SKM-1 (cell line): ENCODE measurements around the gene AKAP1.

Experiments
- DNase-seq: peaks from one replicate; lab custom pipeline; 2025; ENCODE audit not compliant: unreplicated experiment; lab: John Stamatoyannopoulos, UW

Gene AKAP1

DNA sequence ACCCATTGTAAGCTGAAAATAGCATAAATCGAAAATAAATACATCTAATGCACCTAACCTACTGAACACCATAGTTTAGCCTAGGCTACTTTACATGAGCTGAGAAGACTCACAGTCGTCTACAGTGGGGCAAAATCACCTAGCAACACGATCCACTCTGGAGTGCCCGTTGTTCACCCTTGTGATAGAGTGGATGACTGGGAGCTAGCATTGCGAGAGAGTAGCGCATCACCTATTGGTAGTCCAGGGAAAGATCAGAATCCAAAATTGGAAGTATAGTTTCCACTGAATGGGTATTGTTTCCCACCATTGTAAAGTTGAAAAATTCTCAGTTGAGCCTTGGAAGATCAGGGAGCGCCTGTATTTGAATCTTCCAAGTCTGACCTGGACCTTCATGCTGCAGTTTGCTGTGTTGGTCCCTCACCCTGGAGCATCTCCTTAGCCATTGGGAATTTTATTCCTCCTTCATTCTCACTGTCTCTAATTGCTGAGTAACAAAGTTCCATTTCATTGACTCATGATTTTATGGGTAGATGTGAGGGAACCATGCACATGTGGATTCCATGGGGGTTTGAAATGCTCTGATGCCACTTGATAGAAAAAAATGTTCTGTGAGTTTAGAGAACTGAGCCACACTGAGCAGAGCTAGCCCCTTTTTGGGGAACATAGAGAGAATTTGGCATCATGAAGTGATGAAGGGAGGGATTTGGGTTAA is 19.6 kb downstream of the AKAP1 start:
- no peak for DNase-seq

DNA sequence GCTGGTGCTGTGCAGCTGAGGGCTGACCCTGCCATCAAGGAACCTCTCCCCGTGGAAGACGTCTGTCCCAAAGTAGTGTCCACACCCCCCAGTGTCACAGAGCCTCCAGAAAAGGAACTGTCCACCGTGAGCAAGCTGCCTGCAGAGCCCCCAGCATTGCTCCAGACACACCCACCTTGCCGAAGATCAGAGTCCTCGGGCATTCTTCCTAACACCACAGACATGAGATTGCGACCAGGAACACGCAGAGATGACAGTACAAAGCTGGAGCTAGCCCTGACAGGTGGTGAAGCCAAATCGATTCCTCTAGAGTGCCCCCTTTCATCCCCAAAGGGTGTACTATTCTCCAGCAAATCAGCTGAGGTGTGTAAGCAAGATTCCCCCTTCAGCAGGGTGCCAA is 20.5 kb downstream of the AKAP1 start:
- DNase-seq = no peak

DNA sequence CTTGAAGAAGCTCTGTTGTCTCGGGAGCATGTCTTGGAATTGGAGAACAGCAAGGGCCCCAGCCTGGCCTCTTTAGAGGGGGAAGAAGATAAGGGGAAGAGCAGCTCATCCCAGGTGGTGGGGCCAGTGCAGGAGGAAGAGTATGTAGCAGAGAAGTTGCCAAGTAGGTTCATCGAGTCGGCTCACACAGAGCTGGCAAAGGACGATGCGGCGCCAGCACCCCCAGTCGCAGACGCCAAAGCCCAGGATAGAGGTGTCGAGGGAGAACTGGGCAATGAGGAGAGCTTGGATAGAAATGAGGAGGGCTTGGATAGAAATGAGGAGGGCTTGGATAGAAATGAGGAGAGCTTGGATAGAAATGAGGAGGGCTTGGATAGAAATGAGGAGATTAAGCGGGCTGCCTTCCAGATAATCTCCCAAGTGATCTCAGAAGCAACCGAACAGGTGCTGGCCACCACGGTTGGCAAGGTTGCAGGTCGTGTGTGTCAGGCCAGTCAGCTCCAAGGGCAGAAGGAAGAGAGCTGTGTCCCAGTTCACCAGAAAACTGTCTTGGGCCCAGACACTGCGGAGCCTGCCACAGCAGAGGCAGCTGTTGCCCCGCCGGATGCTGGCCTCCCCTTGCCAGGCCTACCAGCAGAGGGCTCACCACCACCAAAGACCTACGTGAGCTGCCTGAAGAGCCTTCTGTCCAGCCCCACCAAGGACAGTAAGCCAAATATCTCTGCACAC is 21.2 kb downstream of the AKAP1 start:
- no peak for DNase-seq

DNA sequence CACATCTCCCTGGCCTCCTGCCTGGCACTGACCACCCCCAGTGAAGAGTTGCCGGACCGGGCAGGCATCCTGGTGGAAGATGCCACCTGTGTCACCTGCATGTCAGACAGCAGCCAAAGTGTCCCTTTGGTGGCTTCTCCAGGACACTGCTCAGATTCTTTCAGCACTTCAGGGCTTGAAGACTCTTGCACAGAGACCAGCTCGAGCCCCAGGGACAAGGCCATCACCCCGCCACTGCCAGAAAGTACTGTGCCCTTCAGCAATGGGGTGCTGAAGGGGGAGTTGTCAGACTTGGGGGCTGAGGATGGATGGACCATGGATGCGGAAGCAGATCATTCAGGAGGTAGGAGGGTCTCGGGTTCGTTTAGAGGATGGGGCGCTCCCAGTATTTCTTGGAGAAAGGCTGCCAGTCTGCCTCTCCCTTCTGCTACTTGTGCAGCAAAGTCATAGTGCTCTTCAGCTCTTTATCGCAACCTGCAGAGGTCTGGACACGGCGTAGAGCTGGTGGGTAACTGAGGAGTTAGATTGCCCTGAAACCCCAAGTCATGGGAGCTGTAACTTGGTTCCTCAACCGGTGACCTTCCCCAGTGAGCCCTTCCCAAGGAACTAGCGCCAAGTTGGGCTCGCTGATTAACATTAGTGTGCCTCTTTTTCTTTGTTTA is 21.9 kb downstream of the AKAP1 start:
- DNase-seq = no peak

DNA sequence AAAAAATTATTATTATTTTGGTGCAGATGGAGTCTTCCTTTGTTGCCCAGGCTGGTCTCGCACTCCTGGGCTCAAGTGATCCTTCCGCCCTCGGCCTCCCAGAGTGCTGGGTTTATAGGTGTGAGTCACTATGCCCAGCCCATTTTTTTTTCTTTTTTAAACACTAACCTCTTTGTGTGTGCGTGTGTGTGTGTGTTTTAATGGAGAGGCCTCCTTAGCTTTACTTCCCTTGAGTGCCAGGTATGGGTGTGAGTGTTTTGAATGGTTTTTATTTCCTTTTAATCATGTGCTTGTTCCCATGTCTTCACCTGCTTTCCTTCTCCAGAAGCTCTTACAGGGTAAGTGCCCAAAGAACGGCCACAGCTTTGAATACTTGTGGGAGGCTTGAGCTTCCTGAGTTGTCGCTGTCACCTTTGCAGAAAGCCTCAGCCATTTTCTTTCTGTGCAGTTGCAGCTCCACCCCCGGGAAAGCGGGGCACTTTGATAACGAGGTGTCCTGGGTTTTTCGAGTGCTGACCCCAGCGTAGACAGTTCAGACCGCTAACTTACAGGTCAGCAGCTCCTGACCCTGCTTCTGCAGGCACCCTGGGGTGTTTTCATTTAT is 22.6 kb downstream of the AKAP1 start:
- no peak for DNase-seq

DNA sequence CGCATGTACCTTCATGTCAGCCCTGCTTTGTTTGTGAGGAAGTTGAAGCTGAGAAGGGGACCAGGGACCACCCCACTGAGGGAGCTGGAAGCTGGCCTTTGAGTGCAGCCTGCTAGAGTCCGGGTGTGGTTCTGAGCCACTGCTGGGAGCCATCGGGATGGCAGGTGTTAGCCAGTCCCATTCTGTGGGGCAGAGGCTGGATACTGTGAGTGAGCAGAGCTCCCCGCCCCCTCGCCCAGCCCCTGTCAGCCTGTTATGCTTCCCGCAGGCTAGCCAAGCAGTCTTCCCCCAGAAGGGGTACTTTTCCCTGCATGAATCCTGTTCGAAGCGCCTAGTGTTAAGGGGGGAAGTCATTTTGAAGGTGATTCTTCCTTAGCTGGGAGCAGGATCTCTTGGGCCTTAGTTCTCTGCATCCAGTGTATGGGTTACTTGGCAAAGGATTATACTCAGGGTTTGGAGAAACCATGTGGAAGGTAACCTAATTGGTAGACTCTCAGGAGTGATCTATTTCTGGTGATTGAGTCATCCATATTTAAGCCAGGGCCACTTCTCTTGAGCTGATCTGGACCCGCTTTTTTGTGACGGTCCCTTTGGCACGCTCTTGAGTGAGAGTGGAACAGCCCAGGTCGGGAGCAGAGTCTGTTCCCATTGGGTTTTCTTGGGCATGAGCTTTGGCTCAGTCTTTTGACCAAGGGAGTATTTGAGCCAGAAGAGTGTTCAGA is 23.8 kb downstream of the AKAP1 start:
- no peak for DNase-seq

DNA sequence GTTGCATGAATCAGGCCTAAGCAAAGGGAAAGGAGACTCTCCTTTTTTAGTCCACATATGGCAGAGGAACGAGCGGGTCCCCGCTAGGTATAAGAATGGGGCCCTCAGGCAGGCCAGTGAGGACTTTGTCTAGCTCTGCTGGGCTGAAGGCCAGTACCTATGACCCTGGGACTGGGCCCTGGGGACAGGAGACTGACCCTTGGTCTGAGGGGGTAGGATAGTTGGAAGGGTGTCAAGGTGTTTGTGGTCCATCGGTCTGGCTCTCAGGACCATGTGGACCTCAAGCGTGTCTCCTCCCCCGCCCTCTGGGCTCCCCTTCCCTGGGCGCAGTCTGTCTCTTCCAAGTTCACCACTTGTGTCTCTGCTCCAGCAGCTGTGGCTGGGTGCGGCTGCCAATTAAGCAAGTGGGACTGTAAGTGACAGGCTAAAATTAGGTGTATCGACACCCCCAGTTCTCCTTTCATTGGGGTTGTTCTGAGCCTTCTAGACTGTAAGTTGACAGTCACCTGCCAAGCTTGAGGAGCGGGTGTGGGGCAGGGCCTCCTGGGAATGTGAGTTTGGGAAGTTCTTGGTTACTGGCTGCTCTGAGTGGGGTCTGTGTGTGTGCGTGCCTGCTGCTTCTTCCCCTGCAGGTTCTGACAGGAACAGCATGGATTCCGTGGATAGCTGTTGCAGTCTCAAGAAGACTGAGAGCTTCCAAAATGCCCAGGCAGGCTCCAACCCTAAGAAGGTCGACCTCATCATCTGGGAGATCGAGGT is 24.5 kb downstream of the AKAP1 start:
- DNase-seq = no peak

DNA sequence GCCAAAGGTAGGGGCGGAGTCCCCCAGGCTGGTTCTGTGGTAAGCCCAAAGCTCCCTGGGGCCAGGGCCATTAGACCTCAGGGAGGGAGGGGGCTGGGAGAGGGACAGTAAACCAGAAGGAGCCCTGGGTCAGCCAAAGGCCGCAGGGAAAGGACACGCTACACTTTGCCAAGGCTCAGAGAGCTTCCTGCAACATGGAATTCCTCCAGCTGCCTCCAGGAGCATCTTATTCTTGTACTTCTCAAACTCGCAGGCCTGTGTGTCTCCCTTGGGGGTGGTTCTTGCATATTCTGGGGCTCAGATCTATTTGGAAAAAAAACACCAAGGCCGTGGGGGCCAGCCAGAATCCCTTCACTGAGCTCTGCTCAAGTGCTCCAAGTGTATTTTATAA is 25.1 kb downstream of the AKAP1 start:
- DNase-seq = no peak

DNA sequence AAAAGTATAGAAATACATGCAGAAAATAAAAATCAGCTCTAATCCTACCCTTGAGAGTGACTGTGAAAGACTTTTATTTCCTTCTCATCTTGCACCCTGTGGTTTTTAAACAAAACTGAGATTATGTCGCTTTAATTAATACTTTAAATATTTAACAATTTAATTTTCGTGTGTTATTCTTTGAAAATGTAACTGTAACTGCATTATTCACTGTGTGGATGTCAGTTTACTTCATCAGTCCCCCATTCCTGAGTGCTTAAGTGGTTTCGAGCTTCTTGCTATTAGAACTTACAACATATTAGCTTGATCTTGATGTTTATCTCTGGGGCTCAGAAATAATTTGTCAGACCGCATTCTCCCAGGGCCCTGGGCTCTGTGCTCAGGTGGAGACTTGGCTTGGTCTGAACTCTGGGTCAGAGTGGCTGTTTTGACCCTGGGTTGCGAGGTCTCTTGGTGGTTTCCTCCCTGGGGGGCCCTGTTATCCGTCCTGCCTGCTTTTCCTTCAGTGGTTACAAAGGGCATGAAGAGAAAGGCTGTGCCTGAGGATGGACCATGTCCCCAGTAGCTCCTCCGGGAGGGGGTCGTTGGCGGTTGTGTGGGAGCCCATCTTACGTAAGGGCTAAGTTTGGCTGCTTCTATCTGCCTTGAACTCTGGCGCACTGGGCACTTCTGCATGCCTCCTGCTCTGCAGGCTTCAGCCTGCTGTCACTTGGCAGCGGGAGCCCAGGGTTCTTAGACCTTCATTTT is 25.7 kb downstream of the AKAP1 start:
- no peak for DNase-seq

DNA sequence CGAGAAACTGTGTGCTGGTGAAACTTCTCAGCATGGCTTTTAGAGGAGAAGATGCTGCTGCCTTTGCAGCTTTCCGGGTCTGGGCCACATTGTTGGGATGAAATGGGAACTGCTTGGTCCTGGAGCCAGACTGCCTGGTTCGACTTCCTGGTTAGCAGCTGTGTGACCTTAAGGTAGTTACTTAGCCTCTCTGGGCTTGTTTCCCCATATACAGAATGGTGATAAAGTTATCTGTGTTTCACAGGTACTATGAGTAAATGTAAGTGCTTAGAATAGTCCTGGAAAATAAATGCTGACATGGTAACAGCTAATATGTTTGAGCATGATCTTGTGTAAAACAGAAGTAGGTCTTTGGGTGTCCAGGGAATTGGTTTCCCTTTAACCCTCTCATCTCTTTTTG is 26.3 kb downstream of the AKAP1 start:
- DNase-seq = no peak

DNA sequence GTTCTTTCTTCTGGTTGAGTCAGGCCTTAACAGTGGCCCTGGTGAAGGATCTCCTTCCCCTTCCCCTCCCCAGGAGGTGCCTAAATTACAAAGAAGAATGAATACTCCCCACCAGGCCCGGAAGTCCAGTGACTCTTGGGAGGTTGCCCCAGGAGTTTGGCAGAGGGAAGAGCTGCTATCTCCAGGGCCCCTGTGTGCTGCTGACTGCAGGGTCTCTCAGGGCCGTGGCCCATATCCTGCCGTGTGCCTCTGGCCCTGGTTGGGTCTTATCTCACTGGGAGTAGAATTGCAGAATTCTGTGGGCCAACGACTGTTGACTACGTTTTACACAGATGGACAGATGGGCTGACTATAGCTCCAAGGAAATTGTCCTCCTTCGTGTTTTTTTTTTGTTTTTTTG is 28.0 kb downstream of the AKAP1 start:
- DNase-seq = no peak

DNA sequence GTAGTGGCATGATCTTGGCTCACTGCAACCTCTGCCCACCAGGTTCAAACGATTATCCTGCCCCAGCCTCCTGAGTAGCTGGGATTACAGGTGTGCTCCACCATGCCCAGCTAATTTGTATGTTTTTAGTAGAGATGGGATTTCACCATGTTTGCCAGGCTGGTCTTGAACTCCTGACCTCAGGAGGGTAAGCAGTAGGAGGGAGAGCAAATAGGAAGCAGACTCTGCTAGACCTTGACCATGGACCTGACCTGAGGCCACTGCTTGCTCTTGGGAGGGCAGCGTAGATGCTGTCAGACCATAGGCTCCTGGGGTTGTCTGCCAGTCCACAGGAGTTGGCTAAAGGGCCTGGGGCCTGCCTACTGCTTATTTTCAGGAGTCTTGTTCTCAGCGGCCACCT is 28.6 kb downstream of the AKAP1 start:
- DNase-seq = no peak

DNA sequence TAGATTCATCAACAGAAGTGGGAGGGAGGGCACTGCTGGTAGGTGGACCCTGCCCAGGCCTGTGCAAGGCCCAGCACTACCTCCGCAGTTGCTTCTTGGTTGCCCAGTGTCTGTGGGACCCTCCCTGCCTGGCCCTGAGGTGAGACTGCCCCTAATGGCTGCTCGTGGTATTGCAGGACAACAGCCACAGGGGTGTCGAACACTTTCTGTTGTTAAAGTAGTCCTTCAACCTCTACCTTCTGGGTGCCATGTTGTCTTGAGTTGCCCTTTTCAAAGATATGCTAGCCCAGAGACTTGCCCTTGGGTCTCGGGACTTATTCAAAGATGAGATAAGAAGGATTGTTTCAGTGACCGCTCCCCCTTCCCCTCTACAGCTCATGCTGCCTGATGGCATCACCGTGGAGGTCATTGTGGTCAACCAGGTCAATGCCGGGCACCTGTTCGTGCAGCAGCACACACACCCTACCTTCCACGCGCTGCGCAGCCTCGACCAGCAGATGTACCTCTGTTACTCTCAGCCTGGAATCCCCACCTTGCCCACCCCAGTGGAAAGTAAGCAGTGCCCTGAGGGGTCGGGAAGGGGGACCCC is 29.1 kb downstream of the AKAP1 start:
- no peak for DNase-seq

DNA sequence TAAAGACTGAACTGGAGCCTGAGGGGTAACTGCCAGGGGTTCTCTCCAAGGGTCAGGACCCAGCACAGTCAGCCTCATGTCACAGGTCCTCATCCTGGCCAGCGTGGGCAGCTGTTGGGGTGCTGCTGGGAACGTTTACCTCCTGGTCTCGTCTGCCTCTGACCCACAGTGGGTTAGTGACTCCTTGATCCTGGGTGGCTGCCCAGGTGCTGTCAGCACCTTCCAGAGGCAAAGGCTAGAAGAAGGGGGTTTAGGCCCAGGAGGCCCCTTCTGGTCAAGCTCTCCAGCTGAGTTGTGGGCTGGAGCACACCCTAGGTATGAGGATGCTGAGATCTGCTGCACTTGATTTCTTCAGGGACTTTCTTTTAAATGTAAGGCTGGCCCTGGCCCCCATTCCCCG is 30.3 kb downstream of the AKAP1 start:
- DNase-seq = no peak

DNA sequence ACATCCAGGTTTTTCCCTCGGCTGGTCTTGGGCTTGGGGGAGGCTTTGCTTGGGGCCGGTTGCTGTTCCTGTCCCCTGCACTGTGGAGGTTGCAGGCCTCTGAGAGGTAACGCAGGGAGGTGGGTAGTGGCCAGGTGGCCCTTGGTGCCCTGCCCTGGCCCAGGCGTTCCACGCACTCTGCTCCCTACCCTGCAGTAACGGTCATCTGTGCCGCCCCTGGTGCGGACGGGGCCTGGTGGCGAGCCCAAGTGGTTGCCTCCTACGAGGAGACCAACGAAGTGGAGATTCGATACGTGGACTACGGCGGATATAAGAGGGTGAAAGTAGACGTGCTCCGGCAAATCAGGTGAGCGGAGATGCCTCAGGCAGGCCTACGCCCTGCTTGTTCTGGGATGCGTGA is 30.9 kb downstream of the AKAP1 start:
- no peak for DNase-seq

DNA sequence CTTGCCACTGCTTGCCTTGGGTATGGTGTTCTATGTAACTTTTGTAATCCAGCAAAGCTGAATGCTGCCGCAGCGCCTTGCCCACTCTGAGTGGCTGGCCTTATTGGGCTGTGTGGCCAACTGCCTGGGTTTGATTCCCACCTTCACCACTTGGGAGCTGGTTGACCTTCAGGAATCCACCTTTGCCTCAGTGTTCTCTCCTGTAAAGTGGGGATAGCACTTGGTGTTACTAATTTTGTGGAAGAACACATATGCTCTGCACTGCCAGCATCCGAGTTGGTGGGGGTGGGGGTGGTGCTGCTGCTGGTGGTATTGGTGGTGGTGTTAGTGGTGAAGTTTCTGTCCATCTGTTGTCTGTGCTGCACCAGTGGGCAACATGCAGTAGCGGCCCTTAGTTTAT is 32.8 kb downstream of the AKAP1 start:
- DNase-seq = no peak

DNA sequence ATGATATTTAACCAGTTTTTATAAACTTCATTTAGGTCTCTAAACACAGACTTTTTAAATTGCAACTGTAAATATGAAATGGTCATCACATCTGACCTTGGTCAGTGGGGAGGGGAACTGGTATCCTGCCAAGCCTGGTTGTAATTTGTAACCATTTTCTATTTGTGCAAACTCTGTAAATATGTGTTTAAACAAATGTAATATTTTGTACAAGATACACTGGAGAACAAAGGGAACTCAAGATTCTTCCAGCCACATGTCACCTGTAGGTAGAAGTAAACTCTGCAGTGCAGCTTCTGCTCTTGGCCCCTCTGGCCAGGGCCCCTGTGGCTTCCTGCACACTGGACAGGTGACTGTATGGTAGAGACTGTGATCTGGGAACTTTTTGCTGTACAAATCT is 35.8 kb downstream of the AKAP1 start:
- no peak for DNase-seq

DNA sequence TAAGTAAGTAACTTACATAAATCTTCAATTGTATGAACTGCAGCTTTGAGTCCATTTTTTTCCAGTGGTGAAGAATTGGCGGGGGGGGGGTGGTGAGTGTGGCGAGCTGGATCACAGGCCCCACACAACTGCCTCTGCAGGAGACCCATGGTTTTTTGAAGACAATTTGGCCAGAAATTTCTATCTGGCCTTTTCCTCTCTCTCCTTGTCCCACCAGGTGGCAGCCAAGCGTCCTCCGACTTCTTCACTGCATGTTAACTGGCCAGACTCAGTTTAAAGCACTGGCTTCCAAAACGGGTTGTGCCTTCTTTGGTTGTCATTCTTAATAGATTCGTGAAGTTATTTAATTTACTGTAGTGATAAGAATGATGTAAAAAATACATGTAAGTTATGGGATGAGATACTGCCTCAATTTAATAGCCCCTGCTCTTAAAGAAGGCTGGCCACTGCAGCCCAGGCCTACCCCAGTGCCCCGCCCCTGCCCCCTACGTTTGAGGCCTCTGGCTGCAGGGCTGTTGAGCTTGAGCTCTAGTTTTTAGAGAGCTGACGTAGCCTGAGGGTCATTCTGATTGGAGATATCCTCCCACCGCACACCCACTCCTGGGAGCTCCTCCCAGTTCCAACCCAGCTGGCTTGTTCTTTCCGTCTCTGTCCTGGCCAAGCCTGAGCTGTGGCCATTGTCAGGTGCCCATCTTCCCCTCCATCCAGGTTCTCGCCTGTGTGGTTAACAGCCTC is 36.4 kb downstream of the AKAP1 start:
- DNase-seq = no peak

DNA sequence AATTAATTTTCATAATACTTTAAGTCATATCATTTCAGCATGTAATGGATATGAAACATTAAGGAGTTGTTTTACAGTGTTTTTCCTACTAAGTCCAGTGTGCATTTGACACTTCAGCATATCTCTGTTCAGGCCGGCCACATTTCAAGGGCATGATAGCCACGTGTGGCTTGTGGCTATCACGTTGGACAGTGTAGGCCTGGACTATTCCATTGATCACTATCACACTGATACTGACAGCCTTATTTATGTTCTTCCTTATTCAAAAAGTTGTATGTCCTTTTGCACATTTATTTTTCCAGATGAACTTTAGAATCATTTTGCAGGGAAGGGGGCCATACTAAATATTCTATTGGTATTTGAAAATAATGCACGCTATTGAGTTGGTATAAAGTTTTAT is 39.0 kb downstream of the AKAP1 start:
- DNase-seq = no peak
